MCF 10A (cell line): ENCODE data around the gene ITGA5. TPM values are rescaled to one million over a fixed set of nuclear protein-coding genes. Genes with fewer than 3 reads are reported as not detected.

ENCODE experiments used
- BruUV-seq: library from RNA; stranded (reverse); fragments of 400-500 nt; replicated peaks from 2 replicates; lab custom pipeline; 2021; lab: Mats Ljungman, UMichigan
- CTCF ChIA-PET: fragments of 300-600 bp; sonication (Branson Sonifier 250); formaldehyde crosslinking; extraction: SDS; loops from one replicate; lab custom pipeline; 2021; ENCODE audit warnings: antibody characterized with exemption, inconsistent platforms; lab: Yijun Ruan, JAX
- POLR2A ChIA-PET: fragments of 300-600, 350-650 bp; sonication (Branson Sonifier 250); formaldehyde crosslinking; extraction: SDS; loops from one replicate; lab custom pipeline; 2020; ENCODE audit warnings: antibody characterized with exemption, inconsistent platforms; lab: Yijun Ruan, JAX
- DNase-seq: peaks from one replicate; pipeline ENCODE4 v3.0.0-alpha.2; 2018; ENCODE audit not compliant: unreplicated experiment
- H3K27ac Mint-ChIP-seq: one replicate; pipeline ENCODE4 v1.8.0; 2022; ENCODE audit warnings: mild to moderate bottlenecking, low read depth, mixed read lengths; ENCODE audit not compliant: unreplicated experiment
- H3K27me3 Mint-ChIP-seq: one replicate; pipeline ENCODE4 v1.8.0; 2022; ENCODE audit warnings: mixed read lengths; ENCODE audit not compliant: insufficient read depth, unreplicated experiment
- H3K36me3 Mint-ChIP-seq: one replicate; pipeline ENCODE4 v1.8.0; 2022; ENCODE audit warnings: mild to moderate bottlenecking, moderate library complexity, mixed read lengths; ENCODE audit not compliant: insufficient read depth, unreplicated experiment
- H3K4me1 Mint-ChIP-seq: one replicate; pipeline ENCODE4 v1.8.0; 2022; ENCODE audit warnings: mixed read lengths; ENCODE audit not compliant: insufficient read depth, unreplicated experiment
- H3K4me3 Mint-ChIP-seq: one replicate; pipeline ENCODE4 v1.8.0; 2022; ENCODE audit warnings: mild to moderate bottlenecking, moderate library complexity, mixed read lengths; ENCODE audit not compliant: unreplicated experiment
- H3K9me3 Mint-ChIP-seq: one replicate; pipeline ENCODE4 v1.8.0; 2022; ENCODE audit warnings: mixed read lengths; ENCODE audit not compliant: unreplicated experiment
- intact Hi-C: fragments of 100-400 bp; cut with micrococcal nuclease; formaldehyde crosslinking; loops from 2 replicates; pipeline ENCODE4 v1.14.1; 2022
- total RNA-seq: library from RNA; stranded (reverse); gene quantifications from 2 replicates; pipeline ENCODE4 v1.2.3, GENCODE V29; 2022
- TF ChIP-seq, protein P1 (sequence below): fragments of 200-600 bp; IDR thresholded peaks from one replicate; pipeline ENCODE4 v1.8.0; 2022; ENCODE audit warnings: antibody characterized with exemption, mild to moderate bottlenecking; ENCODE audit not compliant: unreplicated experiment

Gene ITGA5
- total RNA-seq, 1 experiment from 2014 or later: 110 TPM

DNA sequence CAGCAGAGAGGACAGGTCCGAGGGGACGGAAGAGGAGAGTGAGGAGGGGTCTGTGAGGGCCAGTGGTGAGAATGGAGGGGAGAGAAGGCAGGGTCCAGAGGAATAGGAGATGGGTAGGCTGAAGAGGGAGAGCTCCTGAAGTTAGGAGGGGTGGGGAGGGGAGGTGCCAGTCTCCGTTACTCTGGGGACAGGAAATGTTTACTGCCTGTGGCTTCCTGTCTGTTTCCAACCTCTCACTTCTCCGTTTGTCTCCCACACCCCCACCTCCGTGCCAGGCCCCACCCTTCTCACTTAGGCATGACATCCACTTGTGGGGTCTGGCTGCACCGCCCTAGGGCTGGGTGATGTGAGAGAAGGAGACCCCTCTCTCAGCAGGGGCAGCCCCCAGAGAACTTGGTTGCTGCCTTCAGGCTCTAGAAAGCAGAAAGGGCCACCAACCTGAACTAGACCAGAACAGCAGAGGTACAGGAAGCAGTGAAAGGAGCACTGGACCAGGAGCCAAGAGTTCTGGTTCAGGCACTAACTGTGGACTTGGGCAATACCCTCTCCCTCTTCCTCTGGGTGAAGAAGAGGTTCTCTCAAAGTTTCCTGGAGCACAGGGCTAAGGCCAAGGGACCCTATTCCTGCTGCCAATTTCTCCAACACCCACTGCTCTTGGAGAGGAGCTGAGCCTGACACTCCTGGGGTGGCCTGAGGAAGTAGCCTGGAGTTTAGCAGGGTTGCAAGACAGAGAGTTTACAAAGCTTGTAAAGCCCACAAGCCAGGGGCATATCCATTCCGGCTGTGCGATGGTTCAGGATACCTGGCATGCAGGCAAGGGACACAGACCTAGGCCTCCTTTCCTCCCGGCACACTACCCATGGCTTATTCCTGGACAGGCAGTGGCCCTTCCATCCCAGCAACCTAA is 5.5 kb downstream of the ITGA5 start:
- Mint-ChIP-seq H3K4me3 (peak overlapping the region; percentile 10), H3K9me3 (no peaks in the 10 kb centered on the region), H3K36me3 (peaks cover 36% of the 10 kb centered on the region), H3K27me3 (no peaks in the 10 kb centered on the region), H3K4me1 (peaks cover 48% of the 10 kb centered on the region), H3K27ac (peak overlapping the region; percentile 94)
- BruUV-seq: no TSS peak
- TF ChIP-seq, protein P1, sequence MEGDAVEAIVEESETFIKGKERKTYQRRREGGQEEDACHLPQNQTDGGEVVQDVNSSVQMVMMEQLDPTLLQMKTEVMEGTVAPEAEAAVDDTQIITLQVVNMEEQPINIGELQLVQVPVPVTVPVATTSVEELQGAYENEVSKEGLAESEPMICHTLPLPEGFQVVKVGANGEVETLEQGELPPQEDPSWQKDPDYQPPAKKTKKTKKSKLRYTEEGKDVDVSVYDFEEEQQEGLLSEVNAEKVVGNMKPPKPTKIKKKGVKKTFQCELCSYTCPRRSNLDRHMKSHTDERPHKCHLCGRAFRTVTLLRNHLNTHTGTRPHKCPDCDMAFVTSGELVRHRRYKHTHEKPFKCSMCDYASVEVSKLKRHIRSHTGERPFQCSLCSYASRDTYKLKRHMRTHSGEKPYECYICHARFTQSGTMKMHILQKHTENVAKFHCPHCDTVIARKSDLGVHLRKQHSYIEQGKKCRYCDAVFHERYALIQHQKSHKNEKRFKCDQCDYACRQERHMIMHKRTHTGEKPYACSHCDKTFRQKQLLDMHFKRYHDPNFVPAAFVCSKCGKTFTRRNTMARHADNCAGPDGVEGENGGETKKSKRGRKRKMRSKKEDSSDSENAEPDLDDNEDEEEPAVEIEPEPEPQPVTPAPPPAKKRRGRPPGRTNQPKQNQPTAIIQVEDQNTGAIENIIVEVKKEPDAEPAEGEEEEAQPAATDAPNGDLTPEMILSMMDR: no peak
- intact Hi-C loops: no loop called here
- POLR2A ChIA-PET: interaction anchor here (11.6 kb wide), 1 partner anchor 17 kb away, joined by 108 read pairs; no protein-coding TSS in a partner anchor
- DNase-seq: no peak
- CTCF ChIA-PET: interaction anchor here (0.6 to 14.2 kb wide), 9 partner anchors 12 to 184 kb away, joined by 3 to 316 read pairs (median 4); no protein-coding TSS in a partner anchor

- Mint-ChIP-seq H3K4me1 (peaks cover 48% of the 10 kb centered on the region), H3K27me3 (no peaks in the 10 kb centered on the region), H3K27ac (peak overlapping the region; percentile 94), H3K36me3 (peaks cover 44% of the 10 kb centered on the region), H3K9me3 (no peaks in the 10 kb centered on the region), H3K4me3 (peak overlapping the region; percentile 10)
- TF ChIP-seq, protein P1: no peak
- DNase-seq: no peak
- intact Hi-C loops: no loop called here
- no TSS peak for BruUV-seq
- ChIA-PET POLR2A (interaction anchor here (1.2 to 11.6 kb wide), 3 partner anchors 13 to 20 kb away, joined by 3 to 108 read pairs (median 7); no protein-coding TSS in a partner anchor), CTCF (interaction anchor here (1.1 to 14.2 kb wide), 5 partner anchors 12 to 33 kb away, joined by 3 to 316 read pairs (median 21); no protein-coding TSS in a partner anchor)
Measured at GRCh38 chr12:54412786-54413185, 6.3 kb downstream of the ITGA5 start.

DNA sequence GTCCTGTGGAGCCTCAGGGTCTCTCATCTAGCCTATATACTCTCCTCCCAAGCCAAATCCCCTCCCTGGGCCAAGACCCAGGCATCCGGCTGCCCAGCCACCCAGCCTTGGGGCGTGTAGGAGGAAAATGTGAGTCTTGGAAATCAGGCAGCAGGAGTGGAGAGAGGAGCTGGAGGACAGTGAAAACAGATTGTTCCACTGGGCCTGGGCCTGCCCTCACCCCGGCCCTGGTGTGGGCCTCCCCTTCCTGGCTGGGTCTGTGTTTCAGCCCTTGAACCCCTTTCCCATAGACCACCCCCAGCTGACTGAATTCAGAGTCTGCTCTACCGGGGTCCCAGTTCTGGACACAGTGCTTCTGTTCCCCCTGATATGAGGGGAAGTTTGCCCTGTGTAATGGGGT is 6.7 kb downstream of the ITGA5 start:
- peak overlapping the region; percentile 94 for H3K27ac Mint-ChIP-seq
- no TSS peak for BruUV-seq
- no peak overlapping the region for H3K4me3 Mint-ChIP-seq
- ChIA-PET POLR2A (interaction anchor here (1.2 to 11.6 kb wide), 4 partner anchors 13 to 132 kb away, joined by 3 to 108 read pairs (median 6); partner anchors contain the start of genes CBX5 and HNRNPA1), CTCF (interaction anchor here (1.7 to 14.2 kb wide), 5 partner anchors 11 to 32 kb away, joined by 7 to 316 read pairs (median 21); no protein-coding TSS in a partner anchor)
- H3K27me3 Mint-ChIP-seq: no peaks in the 10 kb centered on the region
- intact Hi-C loops: no loop called here
- H3K9me3 Mint-ChIP-seq: no peaks in the 10 kb centered on the region
- TF ChIP-seq, protein P1: no peak
- DNase-seq: no peak
- peaks cover 48% of the 10 kb centered on the region for H3K4me1 Mint-ChIP-seq
- peaks cover 48% of the 10 kb centered on the region for H3K36me3 Mint-ChIP-seq
